GM12874 (cell line): Measurements from ENCODE around the gene SH3BGRL3.

Source experiments
- TF ChIP-seq, protein P1 (sequence below): IDR thresholded peaks from 2 replicates; pipeline ENCODE4 v1.5.1; 2011; ENCODE audit warnings: low read depth, mild to moderate bottlenecking, control low read depth, low read length, moderate library complexity; ENCODE audit not compliant: insufficient read depth

SH3BGRL3 gene

GRCh38 chr1:26278724-26279455, 996 bp upstream of the SH3BGRL3 start:
- TF ChIP-seq, protein P1, sequence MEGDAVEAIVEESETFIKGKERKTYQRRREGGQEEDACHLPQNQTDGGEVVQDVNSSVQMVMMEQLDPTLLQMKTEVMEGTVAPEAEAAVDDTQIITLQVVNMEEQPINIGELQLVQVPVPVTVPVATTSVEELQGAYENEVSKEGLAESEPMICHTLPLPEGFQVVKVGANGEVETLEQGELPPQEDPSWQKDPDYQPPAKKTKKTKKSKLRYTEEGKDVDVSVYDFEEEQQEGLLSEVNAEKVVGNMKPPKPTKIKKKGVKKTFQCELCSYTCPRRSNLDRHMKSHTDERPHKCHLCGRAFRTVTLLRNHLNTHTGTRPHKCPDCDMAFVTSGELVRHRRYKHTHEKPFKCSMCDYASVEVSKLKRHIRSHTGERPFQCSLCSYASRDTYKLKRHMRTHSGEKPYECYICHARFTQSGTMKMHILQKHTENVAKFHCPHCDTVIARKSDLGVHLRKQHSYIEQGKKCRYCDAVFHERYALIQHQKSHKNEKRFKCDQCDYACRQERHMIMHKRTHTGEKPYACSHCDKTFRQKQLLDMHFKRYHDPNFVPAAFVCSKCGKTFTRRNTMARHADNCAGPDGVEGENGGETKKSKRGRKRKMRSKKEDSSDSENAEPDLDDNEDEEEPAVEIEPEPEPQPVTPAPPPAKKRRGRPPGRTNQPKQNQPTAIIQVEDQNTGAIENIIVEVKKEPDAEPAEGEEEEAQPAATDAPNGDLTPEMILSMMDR: no peak

- TF ChIP-seq, protein P1: no peak
These were observed 602 bp downstream of the SH3BGRL3 start for GRCh38 chr1:26280333-26281042.

DNA sequence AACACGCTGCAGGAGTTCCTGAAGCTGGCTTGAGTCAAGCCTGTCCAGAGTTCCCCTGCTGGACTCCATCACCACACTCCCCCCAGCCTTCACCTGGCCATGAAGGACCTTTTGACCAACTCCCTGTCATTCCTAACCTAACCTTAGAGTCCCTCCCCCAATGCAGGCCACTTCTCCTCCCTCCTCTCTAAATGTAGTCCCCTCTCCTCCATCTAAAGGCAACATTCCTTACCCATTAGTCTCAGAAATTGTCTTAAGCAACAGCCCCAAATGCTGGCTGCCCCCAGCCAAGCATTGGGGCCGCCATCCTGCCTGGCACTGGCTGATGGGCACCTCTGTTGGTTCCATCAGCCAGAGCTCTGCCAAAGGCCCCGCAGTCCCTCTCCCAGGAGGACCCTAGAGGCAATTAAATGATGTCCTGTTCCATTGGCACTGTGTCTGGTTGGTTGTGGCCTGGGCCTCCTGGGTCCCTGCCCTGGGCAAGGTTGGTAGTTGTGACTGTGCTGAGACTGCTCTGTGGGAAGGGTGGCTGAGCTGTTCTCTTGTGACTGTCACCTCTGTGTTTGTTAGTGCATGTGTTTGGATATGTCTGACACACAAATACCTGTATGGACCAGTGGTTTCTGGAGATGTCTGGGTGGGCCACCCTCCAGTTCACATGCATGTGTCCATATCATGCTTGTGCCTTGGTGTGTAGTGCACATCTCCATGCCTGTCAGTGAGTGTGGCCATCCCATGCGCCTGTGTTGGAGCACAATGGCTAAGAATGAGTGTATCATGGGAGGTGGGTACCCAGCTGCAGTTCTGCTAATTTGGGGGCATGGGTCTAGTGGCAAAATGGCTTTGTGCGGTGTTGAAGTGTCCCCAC, 1.4 kb downstream of the SH3BGRL3 start:
- TF ChIP-seq, protein P1: no peak

GRCh38 chr1:26281971-26282370, 2.1 kb downstream of the SH3BGRL3 start:
- TF ChIP-seq, protein P1: no peak

- TF ChIP-seq, protein P1: no peak
These were observed 2.6 kb downstream of the SH3BGRL3 start for GRCh38 chr1:26282401-26282918.

DNA sequence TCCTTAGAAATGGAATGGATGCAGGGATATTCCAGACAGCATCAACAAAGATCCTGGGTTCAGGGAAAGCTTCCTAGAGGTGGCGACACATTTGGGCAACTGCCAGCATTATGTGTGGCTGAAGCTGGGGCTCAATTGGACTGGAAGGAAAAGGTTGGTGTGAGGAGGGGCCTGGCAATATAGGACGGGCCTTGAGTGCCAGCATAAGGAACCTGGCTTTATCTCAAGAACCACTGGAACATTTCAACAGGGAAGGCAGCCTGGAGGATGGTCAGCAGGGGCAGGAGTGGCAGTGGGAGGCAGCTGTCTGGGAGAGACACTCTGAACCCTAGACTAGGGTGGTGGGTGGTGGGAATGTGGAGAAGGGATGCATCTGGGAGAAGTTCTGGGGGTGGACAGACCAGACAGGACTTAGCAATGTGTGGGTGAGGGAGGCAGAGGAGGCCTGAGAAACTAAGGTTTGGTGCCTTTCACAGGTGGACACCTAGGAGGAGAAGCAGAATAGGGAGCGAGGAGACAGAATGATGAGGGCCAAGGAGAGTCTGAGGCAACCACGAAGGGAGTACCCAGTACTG, 3.5 kb downstream of the SH3BGRL3 start:
- TF ChIP-seq, protein P1: no peak
